GM13976 (cell line): ENCODE data around the gene LHCGR.

ENCODE experiments used
- DNase-seq: peaks from one replicate; pipeline ENCODE4 v3.0.0; 2012; ENCODE audit warnings: low spot score
- CTCF ChIP-seq: IDR thresholded peaks from 2 replicates; pipeline ENCODE4 v1.5.1; 2012; ENCODE audit warnings: borderline replicate concordance, mild to moderate bottlenecking; ENCODE audit not compliant: insufficient read depth; ENCODE audit errors: extremely low read depth, missing control alignments, control extremely low read depth
- in situ Hi-C: fragments of 300-500 bp; cut with MboI; formaldehyde crosslinking; loops from one replicate; pipeline ENCODE4 v1.12.0; 2022; ENCODE audit warnings: low sequenced_read_pairs, mixed read lengths, inconsistent platforms; ENCODE audit not compliant: unreplicated experiment

Gene LHCGR

GRCh38 chr2:48755473-48755872 lies at the start of gene LHCGR:
LHCGR (minus strand) TSS chr2:48755724; CDS start chr2:48755671, 53 bp downstream.
- DNase-seq = no peak
- in situ Hi-C loops = no loop called here
- TF ChIP-seq CTCF = no peak

DNA sequence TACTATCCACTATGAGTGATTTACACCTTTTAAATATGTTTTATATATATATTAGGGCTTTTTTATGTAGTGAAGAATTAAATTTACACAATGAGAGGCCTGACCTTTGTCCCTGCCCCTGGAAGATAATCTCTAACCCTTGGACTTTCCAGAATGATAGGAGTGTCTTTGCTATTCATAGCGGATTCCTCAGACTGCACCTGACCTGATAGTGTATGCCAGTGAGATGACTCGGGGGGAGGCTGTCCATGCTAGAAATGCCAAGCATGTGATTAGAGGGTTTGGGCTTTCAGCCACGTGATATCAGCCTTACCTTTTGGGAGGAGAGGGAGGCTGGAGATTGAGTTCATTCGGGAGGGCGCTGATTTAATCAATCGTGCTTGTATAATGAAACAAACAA lies 44.1 kb upstream of the LHCGR start:
- DNase-seq = no peak
- in situ Hi-C loops = no loop called here
- TF ChIP-seq CTCF = no peak

DNA sequence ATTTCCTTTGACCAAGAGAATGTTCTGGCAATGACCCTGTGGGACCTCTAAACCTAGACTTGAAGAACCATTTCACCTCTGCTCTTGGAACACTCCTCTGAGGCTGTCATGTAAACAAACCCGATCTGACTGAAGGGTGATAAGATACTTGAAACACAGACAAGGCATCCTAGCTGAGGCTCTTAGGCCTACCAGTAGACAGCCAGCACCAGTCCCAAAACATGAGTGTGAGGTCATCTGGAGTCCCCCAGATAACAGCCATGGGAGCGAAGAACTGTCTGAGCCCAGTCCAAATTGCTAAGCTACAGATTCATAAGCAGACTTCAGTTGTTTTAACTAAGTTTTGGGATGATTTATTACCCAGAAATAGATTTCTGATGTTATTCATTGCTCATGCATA lies 39.5 kb upstream of the LHCGR start:
- TF ChIP-seq CTCF = no peak
- in situ Hi-C loops = no loop called here
- no peak for DNase-seq

DNA sequence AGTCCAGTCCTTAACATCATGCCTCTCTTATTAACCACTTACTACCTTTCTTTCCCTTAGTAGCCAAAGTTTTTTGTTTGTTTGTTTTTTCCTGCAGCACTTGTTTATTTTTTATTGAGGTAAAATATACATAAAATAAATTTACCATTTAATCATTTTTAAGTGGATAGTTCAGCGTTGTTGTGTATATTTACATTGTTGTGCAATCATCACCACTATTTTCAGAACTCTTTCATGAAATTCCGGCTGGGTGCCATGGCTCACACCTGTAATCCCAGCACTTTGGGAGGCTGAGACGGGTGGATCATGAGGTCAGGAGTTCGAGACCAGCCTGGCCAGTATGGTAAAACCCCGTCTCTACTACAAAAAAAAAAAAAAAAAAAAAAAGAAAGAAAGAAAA lies 38.1 kb upstream of the LHCGR start:
- in situ Hi-C loops = no loop called here
- TF ChIP-seq CTCF = no peak
- DNase-seq = no peak

- DNase-seq = no peak
- in situ Hi-C loops = no loop called here
- TF ChIP-seq CTCF = no peak
These were observed 36.5 kb upstream of the LHCGR start for GRCh38 chr2:48792030-48792429.

- in situ Hi-C loops = no loop called here
These were observed 35.1 kb upstream of the LHCGR start for GRCh38 chr2:48790407-48791170.

More at GRCh38 chr2:48790407-48791170, 35.1 kb upstream of the LHCGR start:
- TF ChIP-seq CTCF = no peak
- DNase-seq = no peak
